NK-92 (cell line): ENCODE data around the gene LMAN1L.

ENCODE experiments used
- DNase-seq: peaks from one replicate; lab custom pipeline; 2025; ENCODE audit not compliant: unreplicated experiment; lab: John Stamatoyannopoulos, UW

The LMAN1L gene

GRCh38 chr15:74835312-74835823 lies 22.7 kb downstream of the LMAN1L start:
- no peak for DNase-seq

- no peak for DNase-seq
Measured at GRCh38 chr15:74836846-74837245, 24.2 kb downstream of the LMAN1L start.

GRCh38 chr15:74837482-74838136 lies 25.0 kb downstream of the LMAN1L start:
- no peak for DNase-seq

- no peak for DNase-seq
Measured at GRCh38 chr15:74838137-74838516, 25.5 kb downstream of the LMAN1L start.

- no peak for DNase-seq
Measured at GRCh38 chr15:74838746-74839525, 26.3 kb downstream of the LMAN1L start.

GRCh38 chr15:74839526-74840395 lies 27.1 kb downstream of the LMAN1L start:
- no peak for DNase-seq

- DNase-seq, result no peak
Measured at GRCh38 chr15:74840851-74841775, 28.5 kb downstream of the LMAN1L start.

- no peak for DNase-seq
Measured at GRCh38 chr15:74841891-74842373, 29.3 kb downstream of the LMAN1L start.

GRCh38 chr15:74842581-74843444 lies 30.2 kb downstream of the LMAN1L start, which contains the start of gene ULK3:
ULK3 (minus strand) TSS chr15:74843156; CDS start chr15:74843105, 51 bp downstream.
- peak; percentile 59 for DNase-seq

- DNase-seq, result no peak
Measured at GRCh38 chr15:74843445-74843828, 30.8 kb downstream of the LMAN1L start.

GRCh38 chr15:74843891-74844299 lies 31.3 kb downstream of the LMAN1L start:
- no peak for DNase-seq

GRCh38 chr15:74844319-74845207 lies 31.9 kb downstream of the LMAN1L start:
- no peak for DNase-seq

GRCh38 chr15:74845208-74845568 lies 32.6 kb downstream of the LMAN1L start:
- DNase-seq, result no peak

- no peak for DNase-seq
Measured at GRCh38 chr15:74845581-74845980, 32.9 kb downstream of the LMAN1L start.

- DNase-seq, result no peak
Measured at GRCh38 chr15:74847432-74847831, 34.8 kb downstream of the LMAN1L start.

GRCh38 chr15:74850393-74850792 lies 37.8 kb downstream of the LMAN1L start:
- no peak for DNase-seq

- no peak for DNase-seq
Measured at GRCh38 chr15:74851960-74852359, 39.3 kb downstream of the LMAN1L start.

GRCh38 chr15:74854453-74855022 lies 41.9 kb downstream of the LMAN1L start:
- DNase-seq, result no peak
